ENCODE results near the gene MPZL3. TPM values are rescaled to one million over a fixed set of nuclear protein-coding genes. Genes with fewer than 3 reads are reported as not detected.

Gene MPZL3
- polyA plus RNA-seq, 1 donor from 2014 or later, result 3.6 TPM

DNA sequence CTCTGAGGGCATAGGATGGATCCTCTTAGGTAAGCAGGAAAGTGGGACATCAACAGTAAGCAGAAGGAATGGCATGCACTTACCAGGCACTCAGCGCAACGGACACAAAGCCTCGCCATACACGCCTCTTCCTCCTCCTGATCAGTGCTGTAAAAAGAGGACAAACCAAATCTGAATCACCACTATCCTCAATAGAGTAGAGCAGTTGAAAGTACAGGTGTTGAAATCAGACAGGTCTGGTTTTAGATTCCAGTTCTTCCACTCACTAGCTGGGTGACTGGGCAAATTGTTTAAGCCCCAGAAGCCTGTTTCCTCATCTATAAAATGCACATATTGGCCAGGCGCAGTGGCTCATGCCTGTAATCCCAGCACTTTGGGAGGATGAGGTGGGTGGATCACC, 18.8 kb downstream of the MPZL3 start:
- Histone ChIP-seq H3K4me3 (ENCODE audit: low read length) (no peak overlapping the region), H3F3A (ENCODE audit: insufficient read depth, low read length, poor library complexity, severe bottlenecking) (no peaks in the 10 kb centered on the region), H3K27me3 (ENCODE audit: insufficient read depth, low read depth, low read length) (no peaks in the 10 kb centered on the region), H3K9me2 (ENCODE audit: insufficient read depth, low read length) (no peaks in the 10 kb centered on the region), H3K9me3 (ENCODE audit: low read length) (no peaks in the 10 kb centered on the region), H2AFZ (ENCODE audit: low read depth, low read length) (no peak overlapping the region), H3K4me2 (ENCODE audit: low read length) (no peak overlapping the region), H3K27ac (ENCODE audit: low read length) (no peak overlapping the region), H4K20me1 (ENCODE audit: insufficient read depth) (no peaks in the 10 kb centered on the region), H3K9ac (ENCODE audit: low read length) (no peak overlapping the region), H3K79me2 (replicated peaks; ENCODE audit: insufficient read depth, low read length) (no peaks in the 10 kb centered on the region), H3K36me3 (ENCODE audit: insufficient read depth, low read length) (no peaks in the 10 kb centered on the region)
- no peak for TF ChIP-seq EZH2 (IDR thresholded peaks at IDR 0.05; ENCODE audit: borderline replicate concordance, insufficient read depth, low read length, poor library complexity, severe bottlenecking)

DNA sequence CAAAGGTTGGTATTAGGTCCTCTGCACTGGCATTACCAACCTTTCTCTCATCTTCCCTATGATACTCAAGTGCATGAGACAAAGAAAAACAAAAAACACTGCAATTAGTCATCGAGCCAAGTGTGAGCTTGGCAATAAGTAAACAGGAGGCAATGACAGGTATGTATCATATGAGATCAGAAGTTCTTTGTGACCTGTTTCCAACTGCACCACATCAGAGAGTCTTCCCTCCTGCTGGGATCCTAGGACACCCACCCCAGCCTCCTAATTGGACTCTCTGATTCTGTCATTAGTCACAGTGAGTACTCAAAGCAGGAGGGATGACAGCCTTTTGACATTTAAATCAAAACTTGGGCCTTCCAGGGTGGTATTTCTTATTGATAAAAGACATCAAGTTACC, 19.5 kb downstream of the MPZL3 start:
- no peaks in the 10 kb centered on the region for H3K36me3 ChIP-seq (ENCODE audit: insufficient read depth, low read length)
- no peak overlapping the region for H3K9ac ChIP-seq (ENCODE audit: low read length)
- H3K79me2 ChIP-seq (replicated peaks; ENCODE audit: insufficient read depth, low read length), result no peaks in the 10 kb centered on the region
- H3K27ac ChIP-seq (ENCODE audit: low read length), result no peak overlapping the region
- no peak for TF ChIP-seq EZH2 (IDR thresholded peaks at IDR 0.05; ENCODE audit: borderline replicate concordance, insufficient read depth, low read length, poor library complexity, severe bottlenecking)
- TF ChIP-seq TAF1 (IDR thresholded peaks at IDR 0.05; ENCODE audit: low read depth), result no peak
- TF ChIP-seq POLR2AphosphoS5 (IDR thresholded peaks at IDR 0.05), result no peak
- no peak for TF ChIP-seq SMC3 (conservative IDR thresholded peaks at IDR 0.05; ENCODE audit: poor library complexity)
- no peak overlapping the region for H3K4me3 ChIP-seq (ENCODE audit: low read length)
- H4K20me1 ChIP-seq (ENCODE audit: insufficient read depth), result no peaks in the 10 kb centered on the region
- H2AFZ ChIP-seq (ENCODE audit: low read depth, low read length), result no peak overlapping the region
- no peaks in the 10 kb centered on the region for H3K9me2 ChIP-seq (ENCODE audit: insufficient read depth, low read length)
- H3K4me2 ChIP-seq (ENCODE audit: low read length), result no peak overlapping the region
- no peaks in the 10 kb centered on the region for H3F3A ChIP-seq (ENCODE audit: insufficient read depth, low read length, poor library complexity, severe bottlenecking)
- no peaks in the 10 kb centered on the region for H3K27me3 ChIP-seq (ENCODE audit: insufficient read depth, low read depth, low read length)
- no peaks in the 10 kb centered on the region for H3K9me3 ChIP-seq (ENCODE audit: low read length)

DNA sequence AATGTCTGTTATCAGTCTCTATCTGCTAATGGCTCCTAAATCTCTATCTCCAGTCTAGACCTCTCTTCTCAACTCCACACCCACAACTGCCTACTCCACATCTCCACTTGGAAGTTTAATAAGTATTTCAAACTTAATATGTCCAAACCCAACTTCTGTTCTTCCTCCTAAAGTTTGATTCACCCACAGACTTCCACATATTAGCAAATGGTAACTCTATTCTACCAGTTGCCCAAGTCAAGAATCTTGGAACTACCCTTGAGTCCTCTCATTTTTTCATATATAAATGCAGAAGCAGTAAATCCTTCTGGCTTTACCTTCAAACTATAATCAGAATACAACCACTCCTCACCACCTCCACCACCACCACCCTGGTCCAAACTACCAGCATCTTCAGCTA, 20.7 kb downstream of the MPZL3 start:
- Histone ChIP-seq H2AFZ (ENCODE audit: low read depth, low read length) (no peak overlapping the region), H3K36me3 (ENCODE audit: insufficient read depth, low read length) (no peaks in the 10 kb centered on the region), H3K27ac (ENCODE audit: low read length) (no peak overlapping the region), H3F3A (ENCODE audit: insufficient read depth, low read length, poor library complexity, severe bottlenecking) (no peaks in the 10 kb centered on the region), H3K4me2 (ENCODE audit: low read length) (no peak overlapping the region), H3K4me3 (ENCODE audit: low read length) (no peak overlapping the region), H3K27me3 (ENCODE audit: insufficient read depth, low read depth, low read length) (no peaks in the 10 kb centered on the region), H3K79me2 (replicated peaks; ENCODE audit: insufficient read depth, low read length) (no peaks in the 10 kb centered on the region), H3K9ac (ENCODE audit: low read length) (no peak overlapping the region), H4K20me1 (ENCODE audit: insufficient read depth) (no peaks in the 10 kb centered on the region), H3K9me3 (ENCODE audit: low read length) (no peaks in the 10 kb centered on the region), H3K9me2 (ENCODE audit: insufficient read depth, low read length) (no peaks in the 10 kb centered on the region)
- no peak for TF ChIP-seq TAF1 (IDR thresholded peaks at IDR 0.05; ENCODE audit: low read depth)
- TF ChIP-seq, protein P1, sequence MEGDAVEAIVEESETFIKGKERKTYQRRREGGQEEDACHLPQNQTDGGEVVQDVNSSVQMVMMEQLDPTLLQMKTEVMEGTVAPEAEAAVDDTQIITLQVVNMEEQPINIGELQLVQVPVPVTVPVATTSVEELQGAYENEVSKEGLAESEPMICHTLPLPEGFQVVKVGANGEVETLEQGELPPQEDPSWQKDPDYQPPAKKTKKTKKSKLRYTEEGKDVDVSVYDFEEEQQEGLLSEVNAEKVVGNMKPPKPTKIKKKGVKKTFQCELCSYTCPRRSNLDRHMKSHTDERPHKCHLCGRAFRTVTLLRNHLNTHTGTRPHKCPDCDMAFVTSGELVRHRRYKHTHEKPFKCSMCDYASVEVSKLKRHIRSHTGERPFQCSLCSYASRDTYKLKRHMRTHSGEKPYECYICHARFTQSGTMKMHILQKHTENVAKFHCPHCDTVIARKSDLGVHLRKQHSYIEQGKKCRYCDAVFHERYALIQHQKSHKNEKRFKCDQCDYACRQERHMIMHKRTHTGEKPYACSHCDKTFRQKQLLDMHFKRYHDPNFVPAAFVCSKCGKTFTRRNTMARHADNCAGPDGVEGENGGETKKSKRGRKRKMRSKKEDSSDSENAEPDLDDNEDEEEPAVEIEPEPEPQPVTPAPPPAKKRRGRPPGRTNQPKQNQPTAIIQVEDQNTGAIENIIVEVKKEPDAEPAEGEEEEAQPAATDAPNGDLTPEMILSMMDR (IDR thresholded peaks at IDR 0.05; ENCODE audit: poor library complexity, severe bottlenecking), result no peak
- no peak for TF ChIP-seq MXI1 (conservative IDR thresholded peaks at IDR 0.05; ENCODE audit: poor library complexity, severe bottlenecking)
- no peak for TF ChIP-seq EP300 (conservative IDR thresholded peaks at IDR 0.05; ENCODE audit: poor library complexity, severe bottlenecking)
- TF ChIP-seq SMC3 (conservative IDR thresholded peaks at IDR 0.05; ENCODE audit: poor library complexity), result no peak
- no peak for TF ChIP-seq RAD21 (conservative IDR thresholded peaks at IDR 0.05)

DNA sequence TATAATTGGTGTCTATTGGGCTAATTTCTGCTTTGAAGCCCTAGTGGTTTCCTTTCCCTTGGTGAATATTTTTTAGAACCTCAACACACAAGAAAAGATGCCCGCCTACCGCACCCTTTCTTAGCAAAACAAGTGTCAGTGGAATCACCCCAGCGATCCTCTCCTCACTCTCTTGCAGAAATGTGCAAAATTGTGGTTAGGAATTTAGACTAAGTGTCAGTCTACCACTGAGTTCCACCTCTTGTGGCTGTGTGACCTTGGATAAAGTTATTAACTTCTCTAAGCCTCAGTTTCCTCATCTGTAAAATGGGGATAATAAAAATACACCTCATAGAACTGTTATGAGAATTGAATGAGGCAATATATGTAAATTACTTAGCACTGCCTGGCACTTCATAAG, 22.1 kb downstream of the MPZL3 start:
- Histone ChIP-seq H3K9ac (ENCODE audit: low read length) (no peak overlapping the region), H3K36me3 (ENCODE audit: insufficient read depth, low read length) (no peaks in the 10 kb centered on the region), H3K27ac (ENCODE audit: low read length) (no peak overlapping the region), H3K9me2 (ENCODE audit: insufficient read depth, low read length) (no peaks in the 10 kb centered on the region), H4K20me1 (ENCODE audit: insufficient read depth) (no peaks in the 10 kb centered on the region), H2AFZ (ENCODE audit: low read depth, low read length) (no peak overlapping the region), H3F3A (ENCODE audit: insufficient read depth, low read length, poor library complexity, severe bottlenecking) (no peaks in the 10 kb centered on the region), H3K9me3 (ENCODE audit: low read length) (no peaks in the 10 kb centered on the region), H3K4me3 (ENCODE audit: low read length) (no peak overlapping the region), H3K27me3 (ENCODE audit: insufficient read depth, low read depth, low read length) (no peaks in the 10 kb centered on the region), H3K79me2 (replicated peaks; ENCODE audit: insufficient read depth, low read length) (no peaks in the 10 kb centered on the region), H3K4me2 (ENCODE audit: low read length) (no peak overlapping the region)
- TF ChIP-seq SMC3 (conservative IDR thresholded peaks at IDR 0.05; ENCODE audit: poor library complexity) (no peak), POLR2AphosphoS5 (IDR thresholded peaks at IDR 0.05) (no peak), RAD21 (conservative IDR thresholded peaks at IDR 0.05) (no peak), MXI1 (conservative IDR thresholded peaks at IDR 0.05; ENCODE audit: poor library complexity, severe bottlenecking) (no peak), EZH2 (IDR thresholded peaks at IDR 0.05; ENCODE audit: borderline replicate concordance, insufficient read depth, low read length, poor library complexity, severe bottlenecking) (no peak), EP300 (conservative IDR thresholded peaks at IDR 0.05; ENCODE audit: poor library complexity, severe bottlenecking) (no peak), TAF1 (IDR thresholded peaks at IDR 0.05; ENCODE audit: low read depth) (no peak)
- TF ChIP-seq, protein P1 (IDR thresholded peaks at IDR 0.05; ENCODE audit: poor library complexity, severe bottlenecking), result no peak
- TF ChIP-seq, protein P2, sequence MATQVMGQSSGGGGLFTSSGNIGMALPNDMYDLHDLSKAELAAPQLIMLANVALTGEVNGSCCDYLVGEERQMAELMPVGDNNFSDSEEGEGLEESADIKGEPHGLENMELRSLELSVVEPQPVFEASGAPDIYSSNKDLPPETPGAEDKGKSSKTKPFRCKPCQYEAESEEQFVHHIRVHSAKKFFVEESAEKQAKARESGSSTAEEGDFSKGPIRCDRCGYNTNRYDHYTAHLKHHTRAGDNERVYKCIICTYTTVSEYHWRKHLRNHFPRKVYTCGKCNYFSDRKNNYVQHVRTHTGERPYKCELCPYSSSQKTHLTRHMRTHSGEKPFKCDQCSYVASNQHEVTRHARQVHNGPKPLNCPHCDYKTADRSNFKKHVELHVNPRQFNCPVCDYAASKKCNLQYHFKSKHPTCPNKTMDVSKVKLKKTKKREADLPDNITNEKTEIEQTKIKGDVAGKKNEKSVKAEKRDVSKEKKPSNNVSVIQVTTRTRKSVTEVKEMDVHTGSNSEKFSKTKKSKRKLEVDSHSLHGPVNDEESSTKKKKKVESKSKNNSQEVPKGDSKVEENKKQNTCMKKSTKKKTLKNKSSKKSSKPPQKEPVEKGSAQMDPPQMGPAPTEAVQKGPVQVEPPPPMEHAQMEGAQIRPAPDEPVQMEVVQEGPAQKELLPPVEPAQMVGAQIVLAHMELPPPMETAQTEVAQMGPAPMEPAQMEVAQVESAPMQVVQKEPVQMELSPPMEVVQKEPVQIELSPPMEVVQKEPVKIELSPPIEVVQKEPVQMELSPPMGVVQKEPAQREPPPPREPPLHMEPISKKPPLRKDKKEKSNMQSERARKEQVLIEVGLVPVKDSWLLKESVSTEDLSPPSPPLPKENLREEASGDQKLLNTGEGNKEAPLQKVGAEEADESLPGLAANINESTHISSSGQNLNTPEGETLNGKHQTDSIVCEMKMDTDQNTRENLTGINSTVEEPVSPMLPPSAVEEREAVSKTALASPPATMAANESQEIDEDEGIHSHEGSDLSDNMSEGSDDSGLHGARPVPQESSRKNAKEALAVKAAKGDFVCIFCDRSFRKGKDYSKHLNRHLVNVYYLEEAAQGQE (IDR thresholded peaks at IDR 0.05; ENCODE audit: borderline replicate concordance), result no peak

Measured in neural cell (in vitro differentiated cells).